GM12801 (cell line): ENCODE measurements around the gene LPCAT1.

Experiments
- TF ChIP-seq, protein P1 (sequence below): IDR thresholded peaks from one replicate; pipeline ENCODE4 v1.5.1; 2011; ENCODE audit warnings: control low read depth; ENCODE audit not compliant: insufficient read length; ENCODE audit errors: extremely low read depth

LPCAT1 gene

DNA sequence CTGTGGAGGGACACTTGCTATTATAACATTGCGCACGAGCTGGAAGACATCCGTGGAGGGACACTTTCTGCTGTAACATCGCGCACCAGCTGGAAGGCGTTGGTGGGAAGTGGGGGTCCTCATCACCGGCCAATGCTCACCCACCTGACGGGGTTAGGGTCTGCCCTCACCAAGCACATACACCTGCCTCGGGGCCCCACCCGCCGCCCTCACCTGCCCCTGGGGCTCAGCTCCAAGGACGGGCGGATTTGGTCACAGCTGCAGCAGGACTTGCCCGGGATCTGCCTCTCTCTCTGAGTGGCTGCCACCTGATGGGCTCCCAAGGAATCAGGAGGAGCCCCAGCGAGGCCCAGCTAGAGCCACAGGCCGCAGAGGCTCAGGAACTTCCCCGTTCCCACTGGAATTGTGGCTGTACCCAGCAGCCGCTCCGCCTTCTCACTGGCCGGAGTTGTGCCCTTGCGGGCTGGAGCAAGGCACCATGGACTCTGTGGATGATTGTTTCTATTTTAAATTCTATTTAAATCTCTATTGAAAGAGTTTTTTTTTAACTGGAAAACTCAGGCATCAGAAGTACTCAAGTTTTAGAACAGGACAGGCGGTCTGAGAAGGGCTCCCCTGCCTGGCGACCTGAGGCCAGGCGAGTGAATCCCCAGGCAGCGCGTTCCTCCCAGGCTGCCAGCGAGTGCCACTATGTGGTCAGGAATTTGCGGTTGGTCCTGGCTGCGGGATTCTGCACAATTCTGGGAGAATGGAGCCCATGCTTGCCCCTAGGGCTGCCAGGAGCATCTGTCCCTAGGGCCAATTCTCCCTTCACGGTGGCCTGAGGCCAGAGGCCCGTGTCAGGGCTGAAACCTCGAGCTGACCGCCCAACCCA lies 39.7 kb downstream of the LPCAT1 start:
- TF ChIP-seq, protein P1, sequence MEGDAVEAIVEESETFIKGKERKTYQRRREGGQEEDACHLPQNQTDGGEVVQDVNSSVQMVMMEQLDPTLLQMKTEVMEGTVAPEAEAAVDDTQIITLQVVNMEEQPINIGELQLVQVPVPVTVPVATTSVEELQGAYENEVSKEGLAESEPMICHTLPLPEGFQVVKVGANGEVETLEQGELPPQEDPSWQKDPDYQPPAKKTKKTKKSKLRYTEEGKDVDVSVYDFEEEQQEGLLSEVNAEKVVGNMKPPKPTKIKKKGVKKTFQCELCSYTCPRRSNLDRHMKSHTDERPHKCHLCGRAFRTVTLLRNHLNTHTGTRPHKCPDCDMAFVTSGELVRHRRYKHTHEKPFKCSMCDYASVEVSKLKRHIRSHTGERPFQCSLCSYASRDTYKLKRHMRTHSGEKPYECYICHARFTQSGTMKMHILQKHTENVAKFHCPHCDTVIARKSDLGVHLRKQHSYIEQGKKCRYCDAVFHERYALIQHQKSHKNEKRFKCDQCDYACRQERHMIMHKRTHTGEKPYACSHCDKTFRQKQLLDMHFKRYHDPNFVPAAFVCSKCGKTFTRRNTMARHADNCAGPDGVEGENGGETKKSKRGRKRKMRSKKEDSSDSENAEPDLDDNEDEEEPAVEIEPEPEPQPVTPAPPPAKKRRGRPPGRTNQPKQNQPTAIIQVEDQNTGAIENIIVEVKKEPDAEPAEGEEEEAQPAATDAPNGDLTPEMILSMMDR: no peak

- TF ChIP-seq, protein P1: no peak
These were observed 40.7 kb downstream of the LPCAT1 start for GRCh38 chr5:1483064-1483463.

- TF ChIP-seq, protein P1: no peak
These were observed 41.8 kb downstream of the LPCAT1 start for GRCh38 chr5:1481959-1482331.

- TF ChIP-seq, protein P1: no peak
These were observed 42.3 kb downstream of the LPCAT1 start for GRCh38 chr5:1481266-1481958.

GRCh38 chr5:1480806-1481205 lies 43.0 kb downstream of the LPCAT1 start:
- TF ChIP-seq, protein P1: no peak

GRCh38 chr5:1480217-1480616 lies 43.5 kb downstream of the LPCAT1 start:
- TF ChIP-seq, protein P1: no peak

GRCh38 chr5:1479581-1480188 lies 44.1 kb downstream of the LPCAT1 start:
- TF ChIP-seq, protein P1: no peak
